GM12878 (cell line): ENCODE data around the gene INSYN2B. TPM values are rescaled to one million over a fixed set of nuclear protein-coding genes. Genes with fewer than 3 reads are reported as not detected.
A peak's percentile ranks its signal among the peaks of the same experiment; 100 is the strongest.

Experiments
- ATAC-seq: fragments of 200-7000 bp; cut with Tn5 transposase; 3 replicates; pipeline ENCODE4 v1.9.1; 2020; ENCODE audit warnings: mild to moderate bottlenecking, moderate library complexity
- BruUV-seq: library from RNA; stranded (reverse); fragments of 400-500 nt; replicated peaks from 2 replicates; lab custom pipeline; 2021; lab: Mats Ljungman, UMichigan
- CTCF ChIA-PET: fragments of 300-600 bp; sonication (Branson Sonifier 250); formaldehyde crosslinking; extraction: SDS; loops from one replicate; lab custom pipeline; 2021; ENCODE audit warnings: inconsistent platforms; lab: Yijun Ruan, JAX
- POLR2A ChIA-PET: fragments of 350-600 bp; formaldehyde crosslinking; extraction: SDS; loops from one replicate; lab custom pipeline; 2021; ENCODE audit warnings: inconsistent platforms; lab: Charles Lee
- RAD21 ChIA-PET: fragments of 300-600 bp; sonication (Branson Sonifier 250); formaldehyde crosslinking; loops from one replicate; lab custom pipeline; 2023; ENCODE audit warnings: antibody characterized with exemption; ENCODE audit not compliant: unreplicated experiment; lab: Charles Lee
- SMC1A ChIA-PET: fragments of 300-600 bp; sonication (Branson Sonifier 250); formaldehyde crosslinking; loops from one replicate; lab custom pipeline; 2023; ENCODE audit not compliant: unreplicated experiment, uncharacterized antibody; lab: Charles Lee
- DNase-seq: peaks from one replicate; pipeline ENCODE4 v3.0.0-alpha.2; 2011; ENCODE audit warnings: low read depth, low spot score
- FAIRE-seq: peaks from 3 replicates; lab custom pipeline; 2011; peaks lifted over from hg19 to GRCh38; lab: Jason Lieb, UNC
- H2AFZ ChIP-seq: 2 replicates; pipeline ENCODE4 v1.6.0; 2011; ENCODE audit warnings: low read depth, low read length, control low read depth; ENCODE audit not compliant: control insufficient read depth
- H3K27ac ChIP-seq: 2 replicates; pipeline ENCODE4 v1.5.1; 2011; ENCODE audit warnings: control low read depth; ENCODE audit not compliant: control insufficient read depth, insufficient read depth
- H3K27me3 ChIP-seq, 2 experiments: replicated peaks in 1 of 2; 2 replicates each; pipeline versions ENCODE4 v1.6.0 to v1.6.1; 2011; ENCODE audit warnings: low read length in 1 of 2; ENCODE audit not compliant: control insufficient read depth in 2 of 2, insufficient read depth in 2 of 2
- H3K36me3 ChIP-seq, 2 experiments: 2 replicates each; pipeline ENCODE4 v1.5.1; 2011; ENCODE audit warnings: low read length in 1 of 2; ENCODE audit not compliant: control insufficient read depth in 2 of 2, insufficient read depth in 2 of 2
- H3K4me1 ChIP-seq: 2 replicates; pipeline ENCODE4 v1.6.1; 2011; ENCODE audit warnings: mild to moderate bottlenecking, low read length, moderate library complexity, mixed read lengths; ENCODE audit not compliant: control insufficient read depth, insufficient read depth
- H3K4me2 ChIP-seq: 2 replicates; pipeline ENCODE4 v1.6.0; 2011; ENCODE audit warnings: control low read depth; ENCODE audit not compliant: control insufficient read depth, insufficient read depth
- H3K4me3 ChIP-seq: fragments of 200-600 bp; sonication (generic); 2 replicates; pipeline ENCODE4 v1.5.1; 2016
- H3K79me2 ChIP-seq: 2 replicates; pipeline ENCODE4 v1.6.0; 2011; ENCODE audit warnings: low read length; ENCODE audit not compliant: control insufficient read depth, insufficient read depth
- H3K9ac ChIP-seq: 2 replicates; pipeline ENCODE4 v1.8.0; 2011; ENCODE audit warnings: low read length, control low read depth, mixed read lengths; ENCODE audit not compliant: control insufficient read depth, insufficient read depth
- H3K9me3 ChIP-seq: replicated peaks from 3 replicates; pipeline ENCODE4 v1.5.1; 2011; ENCODE audit warnings: mild to moderate bottlenecking, low read length; ENCODE audit not compliant: control insufficient read depth, insufficient read depth
- H4K20me1 ChIP-seq: 2 replicates; pipeline ENCODE4 v1.6.0; 2011; ENCODE audit not compliant: control insufficient read depth, insufficient read depth
- ATF2 ChIP-seq: IDR thresholded peaks from 2 replicates; pipeline ENCODE4 v1.6.1; 2012; ENCODE audit warnings: low read length, inconsistent platforms
- BMI1 ChIP-seq: fragments of 450-650 bp; IDR thresholded peaks from 2 replicates; pipeline ENCODE4 v1.6.1; 2016; ENCODE audit warnings: mild to moderate bottlenecking, moderate library complexity, borderline replicate concordance
- CBX3 ChIP-seq: fragments of 200-600 bp; sonication (generic); IDR thresholded peaks from 2 replicates; pipeline ENCODE4 v1.6.1; 2016; ENCODE audit warnings: low read depth, borderline replicate concordance
- DPF2 ChIP-seq: fragments of 450-650 bp; IDR thresholded peaks from 2 replicates; pipeline ENCODE4 v1.6.1; 2017; ENCODE audit warnings: mild to moderate bottlenecking
- EZH2 ChIP-seq: IDR thresholded peaks from 2 replicates; pipeline ENCODE4 v1.6.1; 2012; ENCODE audit warnings: low read depth, mild to moderate bottlenecking, control low read depth, inconsistent platforms, low read length, borderline replicate concordance; ENCODE audit not compliant: control insufficient read depth
- FOXM1 ChIP-seq: IDR thresholded peaks from 2 replicates; pipeline ENCODE4 v1.6.1; 2012; ENCODE audit warnings: low read depth, mild to moderate bottlenecking, inconsistent platforms, low read length, moderate library complexity
- IKZF2 ChIP-seq, 2 experiments: fragments of 450-650 bp; IDR thresholded peaks; 2 replicates each; pipeline ENCODE4 v1.6.1; 2017; ENCODE audit warnings: mild to moderate bottlenecking in 2 of 2, moderate library complexity in 2 of 2
- JUND ChIP-seq: IDR thresholded peaks from 2 replicates; pipeline ENCODE4 v1.6.1; 2012; ENCODE audit warnings: low read depth, mild to moderate bottlenecking, low read length, improper control_type of control experiment, moderate library complexity
- MTA3 ChIP-seq: IDR thresholded peaks from 2 replicates; pipeline ENCODE4 v1.6.1; 2012; ENCODE audit warnings: low read length, inconsistent platforms, borderline replicate concordance
- SMARCA5 ChIP-seq: fragments of 450-650 bp; IDR thresholded peaks from 2 replicates; pipeline ENCODE4 v1.6.1; 2017; ENCODE audit warnings: mild to moderate bottlenecking
- SREBF2 ChIP-seq: IDR thresholded peaks from 2 replicates; pipeline ENCODE4 v1.6.1; 2012; ENCODE audit warnings: mild to moderate bottlenecking, low read length
- WRNIP1 ChIP-seq: IDR thresholded peaks from 2 replicates; pipeline ENCODE4 v1.6.1; 2011; ENCODE audit warnings: low read depth, low read length, improper control_type of control experiment, borderline replicate concordance
- ZBED1 ChIP-seq: IDR thresholded peaks from 2 replicates; pipeline ENCODE4 v1.6.1; 2016; ENCODE audit warnings: borderline replicate concordance
- ZNF207 ChIP-seq: fragments of 450-650 bp; IDR thresholded peaks from 2 replicates; pipeline ENCODE4 v1.6.1; 2014; ENCODE audit warnings: antibody characterized with exemption, mild to moderate bottlenecking, borderline replicate concordance
- ZSCAN29 ChIP-seq: fragments of 450-650 bp; IDR thresholded peaks from 2 replicates; pipeline ENCODE4 v1.6.1; 2017; ENCODE audit warnings: mild to moderate bottlenecking, moderate library complexity
- in situ Hi-C: fragments of 300-500 bp; cut with MboI; formaldehyde crosslinking; loops from 9 replicates; pipeline ENCODE4 v1.14.3; 2018; ENCODE audit warnings: mixed read lengths
- intact Hi-C: fragments of 100-400 bp; cut with micrococcal nuclease; formaldehyde crosslinking; loops from one replicate; pipeline ENCODE4 v1.14.2; 2022; ENCODE audit not compliant: unreplicated experiment
- polyA plus RNA-seq, 11 experiments: library from polyadenylated mRNA; depleted of rRNA in 4 of 11; unstranded in 6 of 11; stranded (reverse) in 5 of 11; fragments of >200 nt; fragmentation: Nextera tagmentation in 4 of 11; fragmentation: Illumina TruSeq in 1 of 11; extraction: Ambion mirVana in 4 of 11; extraction: Trizol in 1 of 11; gene quantifications; 1 replicate in 1 of 11; 2 replicates in 10 of 11; pipeline versions ENCODE4 v1.2.1 to v1.2.3, GENCODE V29; 2011 to 2016; ENCODE audit warnings: inconsistent platforms in 2 of 11, missing spikeins in 2 of 11, low read depth in 1 of 11
- total RNA-seq, 4 experiments: library from RNA; depleted of rRNA in 3 of 4; stranded (reverse); fragments of >200 nt in 3 of 4; fragmentation: Illumina TruSeq in 1 of 4; extraction: Trizol in 1 of 4; gene quantifications; 2 replicates each; pipeline versions ENCODE4 v1.2.1 to v1.2.3, GENCODE V29; 2013 to 2021
- TF ChIP-seq, protein P1 (sequence below): IDR thresholded peaks from 2 replicates; pipeline ENCODE4 v1.6.1; 2011; ENCODE audit warnings: mild to moderate bottlenecking, low read depth, low read length, moderate library complexity; ENCODE audit not compliant: insufficient replicate concordance
- TF ChIP-seq, protein P2 (sequence below): fragments of 450-650 bp; IDR thresholded peaks from 2 replicates; pipeline ENCODE4 v1.6.1; 2018; ENCODE audit warnings: mild to moderate bottlenecking, low read depth, moderate library complexity; ENCODE audit not compliant: partially characterized antibody
- TF ChIP-seq, protein P3 (sequence below): IDR thresholded peaks from 2 replicates; pipeline ENCODE4 v1.6.1; 2011; ENCODE audit warnings: low read depth, mild to moderate bottlenecking, low read length, moderate library complexity, borderline replicate concordance; ENCODE audit errors: extremely low read depth

The INSYN2B gene
- total and polyA plus RNA-seq, 10 of the 15 experiments (the other 5 are each of a cell fraction or from before 2014, with no cell fraction given): 0.05 to 0.27 (median 0.13) TPM; not detected in 7

DNA sequence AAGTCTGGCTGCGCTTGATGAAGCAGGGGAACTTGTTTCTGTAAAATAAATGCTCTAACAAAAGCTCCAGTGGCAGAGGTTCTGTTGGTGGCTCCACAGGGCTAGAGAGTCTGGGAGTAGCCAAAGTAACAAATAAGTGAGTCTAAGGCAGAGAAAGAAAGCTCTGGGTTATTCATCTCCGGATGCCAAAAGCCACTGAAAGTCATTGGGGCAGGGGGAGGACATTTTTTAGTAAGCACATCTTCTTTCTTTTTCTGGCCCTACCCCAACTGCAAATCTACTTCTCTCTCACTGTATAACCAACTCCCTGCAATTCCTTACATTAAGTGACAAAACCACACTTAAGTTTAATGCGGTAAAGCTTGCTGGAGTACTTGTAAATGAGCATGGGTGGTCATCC is 141.6 kb downstream of the INSYN2B start (continued):
- TF ChIP-seq, protein P1, sequence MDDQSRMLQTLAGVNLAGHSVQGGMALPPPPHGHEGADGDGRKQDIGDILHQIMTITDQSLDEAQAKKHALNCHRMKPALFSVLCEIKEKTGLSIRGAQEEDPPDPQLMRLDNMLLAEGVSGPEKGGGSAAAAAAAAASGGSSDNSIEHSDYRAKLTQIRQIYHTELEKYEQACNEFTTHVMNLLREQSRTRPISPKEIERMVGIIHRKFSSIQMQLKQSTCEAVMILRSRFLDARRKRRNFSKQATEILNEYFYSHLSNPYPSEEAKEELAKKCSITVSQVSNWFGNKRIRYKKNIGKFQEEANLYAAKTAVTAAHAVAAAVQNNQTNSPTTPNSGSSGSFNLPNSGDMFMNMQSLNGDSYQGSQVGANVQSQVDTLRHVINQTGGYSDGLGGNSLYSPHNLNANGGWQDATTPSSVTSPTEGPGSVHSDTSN: no peak
- no peak for TF ChIP-seq ZNF207

DNA sequence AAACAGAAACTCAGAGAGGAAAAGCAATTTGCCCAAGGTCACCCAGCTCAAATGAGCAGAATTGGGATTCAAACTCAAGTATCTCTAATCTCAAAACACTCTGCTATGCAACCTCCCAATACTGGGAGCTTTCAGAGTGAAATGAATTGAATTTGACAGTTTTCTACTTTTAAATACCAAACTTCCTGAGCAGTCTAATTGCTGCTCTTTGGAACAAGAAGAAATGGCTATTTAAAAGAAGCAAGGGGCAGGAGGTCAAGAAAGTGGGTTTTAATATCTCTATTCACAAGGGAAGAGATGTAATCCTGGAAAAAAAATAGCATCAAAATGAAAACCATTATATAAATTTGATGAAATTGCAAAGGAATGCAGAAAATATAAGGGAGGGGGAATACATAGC is 142.6 kb downstream of the INSYN2B start:
- Histone ChIP-seq H3K27me3 (no peaks in the 10 kb centered on the region), H3K27ac (0 out of 2 replicates have a peak overlapping the region, but pooled peaks have one; percentile 76), H3K36me3 (peaks cover 6 to 24% of the 10 kb centered on the region in 2 experiments; a peak in 3 of 4 replicates), H3K9ac (no peak overlapping the region), H3K4me2 (peak overlapping the region; percentile 50; the same call in 1 of the 2 replicates), H2AFZ (no peak overlapping the region), H3K79me2 (no peaks in the 10 kb centered on the region), H3K9me3 (no peaks in the 10 kb centered on the region), H3K4me3 (no peak overlapping the region), H4K20me1 (no peaks in the 10 kb centered on the region), H3K4me1 (peaks cover 35% of the 10 kb centered on the region)
- intact Hi-C loops: loop anchor here (5.0 kb wide), 1 partner anchor 135 kb away; no protein-coding TSS in a partner anchor
- ATAC-seq (no peak), DNase-seq (no peak), FAIRE-seq (no peak)
- ChIA-PET RAD21 (interaction anchor here (1.6 to 2.5 kb wide), 3 partner anchors 10 to 135 kb away, joined by 6 to 13 read pairs (median 11); no protein-coding TSS in a partner anchor), CTCF (interaction anchor here (1.0 kb wide), 1 partner anchor 142 kb away, joined by 3 read pairs; the partner anchor contains the start of gene INSYN2B), POLR2A (interaction anchor here (1.1 kb wide), 1 partner anchor 135 kb away, joined by 3 read pairs; no protein-coding TSS in a partner anchor), SMC1A (interaction anchor here (0.8 to 6.6 kb wide), 8 partner anchors 10 to 143 kb away, joined by 3 to 39 read pairs (median 4); no protein-coding TSS in a partner anchor)
- no TSS peak for BruUV-seq
- in situ Hi-C loops: no loop called here
- TF ChIP-seq BMI1: no peak
- TF ChIP-seq JUND: no peak
- TF ChIP-seq SMARCA5: no peak
- TF ChIP-seq MTA3: no peak
- TF ChIP-seq, protein P2, sequence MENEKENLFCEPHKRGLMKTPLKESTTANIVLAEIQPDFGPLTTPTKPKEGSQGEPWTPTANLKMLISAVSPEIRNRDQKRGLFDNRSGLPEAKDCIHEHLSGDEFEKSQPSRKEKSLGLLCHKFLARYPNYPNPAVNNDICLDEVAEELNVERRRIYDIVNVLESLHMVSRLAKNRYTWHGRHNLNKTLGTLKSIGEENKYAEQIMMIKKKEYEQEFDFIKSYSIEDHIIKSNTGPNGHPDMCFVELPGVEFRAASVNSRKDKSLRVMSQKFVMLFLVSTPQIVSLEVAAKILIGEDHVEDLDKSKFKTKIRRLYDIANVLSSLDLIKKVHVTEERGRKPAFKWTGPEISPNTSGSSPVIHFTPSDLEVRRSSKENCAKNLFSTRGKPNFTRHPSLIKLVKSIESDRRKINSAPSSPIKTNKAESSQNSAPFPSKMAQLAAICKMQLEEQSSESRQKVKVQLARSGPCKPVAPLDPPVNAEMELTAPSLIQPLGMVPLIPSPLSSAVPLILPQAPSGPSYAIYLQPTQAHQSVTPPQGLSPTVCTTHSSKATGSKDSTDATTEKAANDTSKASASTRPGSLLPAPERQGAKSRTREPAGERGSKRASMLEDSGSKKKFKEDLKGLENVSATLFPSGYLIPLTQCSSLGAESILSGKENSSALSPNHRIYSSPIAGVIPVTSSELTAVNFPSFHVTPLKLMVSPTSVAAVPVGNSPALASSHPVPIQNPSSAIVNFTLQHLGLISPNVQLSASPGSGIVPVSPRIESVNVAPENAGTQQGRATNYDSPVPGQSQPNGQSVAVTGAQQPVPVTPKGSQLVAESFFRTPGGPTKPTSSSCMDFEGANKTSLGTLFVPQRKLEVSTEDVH: no peak
- TF ChIP-seq ZSCAN29: no peak
- TF ChIP-seq EZH2: no peak
- TF ChIP-seq, protein P3, sequence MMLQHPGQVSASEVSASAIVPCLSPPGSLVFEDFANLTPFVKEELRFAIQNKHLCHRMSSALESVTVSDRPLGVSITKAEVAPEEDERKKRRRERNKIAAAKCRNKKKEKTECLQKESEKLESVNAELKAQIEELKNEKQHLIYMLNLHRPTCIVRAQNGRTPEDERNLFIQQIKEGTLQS: no peak
- no peak for TF ChIP-seq ZBED1
- no peak for TF ChIP-seq DPF2
- TF ChIP-seq SREBF2: no peak
- TF ChIP-seq FOXM1: no peak
- TF ChIP-seq ATF2: no peak
- no peak for TF ChIP-seq CBX3
- TF ChIP-seq WRNIP1: no peak
- TF ChIP-seq IKZF2 (IDR thresholded peaks at IDR 0.05): no peak
